ENCODE measurements around the gene RNASEH2A.
A peak's percentile ranks its signal among the peaks of the same experiment; 100 is the strongest.

Gene RNASEH2A

DNA sequence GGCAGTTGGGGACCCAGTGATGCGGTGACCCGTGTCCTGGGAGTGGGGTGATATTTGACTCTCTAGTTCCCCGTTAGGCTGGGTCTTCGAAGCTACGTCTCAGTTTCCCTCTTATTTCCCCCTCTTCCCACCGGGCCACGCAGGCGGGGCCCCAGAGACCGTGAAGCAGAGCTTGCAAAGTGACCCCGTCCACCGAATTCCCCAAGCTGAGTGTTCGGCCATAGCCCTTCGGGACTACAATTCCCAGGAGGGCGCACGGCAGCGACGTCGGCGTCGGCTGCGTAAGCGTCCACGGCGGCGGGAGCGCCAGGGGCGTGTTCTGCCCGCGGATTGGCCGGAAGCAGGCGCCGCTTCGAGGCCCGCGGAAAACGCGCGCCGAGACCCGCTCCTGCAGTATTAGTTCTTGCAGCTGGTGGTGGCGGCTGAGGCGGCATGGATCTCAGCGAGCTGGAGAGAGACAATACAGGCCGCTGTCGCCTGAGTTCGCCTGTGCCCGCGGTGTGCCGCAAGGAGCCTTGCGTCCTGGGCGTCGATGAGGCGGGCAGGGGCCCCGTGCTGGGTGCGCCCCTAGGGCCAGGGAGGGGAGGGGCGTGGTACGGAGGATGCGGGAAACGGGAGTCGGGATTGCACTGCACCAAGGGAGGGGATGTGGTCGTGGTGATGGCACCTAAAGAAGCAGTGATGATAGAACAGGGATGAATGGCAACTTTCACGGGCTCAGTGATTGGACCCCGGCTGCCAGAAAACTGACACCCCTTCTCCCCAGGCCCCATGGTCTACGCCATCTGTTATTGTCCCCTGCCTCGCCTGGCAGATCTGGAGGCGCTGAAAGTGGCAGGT is at the start of gene RNASEH2A:
Gene RNASEH2A, plus strand, starts transcription at position 343 of the 840 bp plus-strand sequence. Its CDS starts 90 bp downstream, at position 433.
- peak; percentile 69 to 81 for DNase-seq (ENCODE audit: low read depth in 1 of 2, low spot score in 1 of 2)

DNA sequence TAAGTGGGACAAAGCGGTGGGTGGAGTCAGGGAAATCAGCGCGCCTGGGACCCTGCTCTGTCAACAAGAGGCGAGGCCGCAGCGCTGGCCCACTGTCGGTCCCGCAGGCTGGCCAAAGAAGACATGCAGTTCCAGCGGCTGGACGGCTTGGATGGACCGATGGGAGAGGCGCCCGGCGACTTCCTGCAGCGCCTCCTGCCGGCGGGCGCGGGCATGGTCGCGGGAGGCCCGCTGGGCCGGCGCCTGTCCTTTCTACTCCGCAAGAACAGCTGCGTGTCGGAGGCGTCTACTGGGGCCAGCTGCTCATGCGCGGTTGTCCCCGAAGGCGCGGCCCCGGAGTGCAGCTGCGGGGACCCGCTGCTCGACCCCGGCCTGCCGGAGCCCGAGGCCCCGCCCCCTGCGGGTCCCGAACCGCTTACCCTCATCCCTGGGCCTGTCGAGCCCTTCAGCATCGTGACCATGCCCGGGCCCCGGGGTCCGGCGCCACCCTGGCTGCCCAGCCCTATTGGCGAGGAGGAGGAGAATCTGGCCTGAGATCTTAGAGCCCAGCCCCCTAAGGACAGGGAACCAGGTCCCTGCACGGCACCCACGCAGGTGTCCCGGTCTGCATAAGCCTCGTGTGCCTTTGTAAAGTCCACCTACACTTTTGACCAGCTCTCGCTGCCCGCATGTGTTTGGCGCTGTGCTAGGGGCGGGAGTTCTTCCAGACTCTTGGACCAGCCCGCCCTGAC is 48.7 kb upstream of the RNASEH2A start:
- DNase-seq (ENCODE audit: low read depth in 1 of 2, low spot score in 1 of 2): peak; percentile 35 to 53

- DNase-seq (ENCODE audit: low read depth in 1 of 2, low spot score in 1 of 2): no peak
Measured at GRCh38 chr19:12759686-12760085, 46.7 kb upstream of the RNASEH2A start.

GRCh38 chr19:12763100-12763499 is 43.3 kb upstream of the RNASEH2A start:
- DNase-seq (ENCODE audit: low read depth in 1 of 2, low spot score in 1 of 2): no peak

DNA sequence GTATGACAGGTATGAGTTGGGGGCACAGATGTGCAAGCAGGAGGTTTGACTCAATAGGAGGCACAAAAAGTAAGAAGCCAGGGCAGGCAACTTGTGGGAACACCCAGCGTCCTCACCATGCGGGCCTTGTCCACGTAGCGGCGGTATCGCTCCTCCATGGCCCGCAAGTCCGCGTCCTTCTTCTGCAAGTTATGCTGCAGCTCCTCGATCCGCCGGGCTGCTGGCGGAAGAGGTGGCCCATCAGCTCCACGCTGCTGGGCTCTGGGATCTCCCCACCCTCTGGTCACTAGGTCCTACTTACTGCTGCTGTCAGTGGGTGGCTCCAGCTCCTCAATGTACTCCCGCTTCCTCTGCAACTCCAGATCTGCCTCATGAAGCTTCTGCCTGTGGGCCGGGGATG is 41.7 kb upstream of the RNASEH2A start:
- no peak for DNase-seq (ENCODE audit: low read depth in 1 of 2, low spot score in 1 of 2)

GRCh38 chr19:12766051-12766521 is 40.3 kb upstream of the RNASEH2A start:
- DNase-seq (ENCODE audit: low read depth in 1 of 2, low spot score in 1 of 2): peak in 1 of 2 donors; percentile 72

- DNase-seq (ENCODE audit: low read depth in 1 of 2, low spot score in 1 of 2): no peak
Measured at GRCh38 chr19:12767150-12767549, 39.2 kb upstream of the RNASEH2A start.

DNA sequence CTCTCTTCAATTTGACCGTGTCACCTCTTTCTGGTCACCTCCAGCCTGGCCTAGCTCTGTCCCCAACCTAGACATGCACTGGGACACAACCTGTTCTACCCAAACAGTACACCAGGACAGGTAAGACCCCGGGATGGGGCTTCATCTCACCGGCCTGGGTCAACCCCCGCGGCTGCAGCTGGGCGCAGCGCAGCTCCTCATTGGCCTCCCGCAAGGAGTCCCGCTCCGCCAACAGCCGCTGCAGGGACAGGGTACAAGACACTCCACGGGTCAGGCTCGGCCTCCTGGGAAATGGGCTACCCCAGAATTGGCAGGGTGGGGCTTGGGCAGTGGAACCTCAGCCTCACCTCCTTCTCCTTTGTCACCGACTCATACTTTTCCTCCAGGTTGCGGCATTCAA is 38.7 kb upstream of the RNASEH2A start:
- no peak for DNase-seq (ENCODE audit: low read depth in 1 of 2, low spot score in 1 of 2)

DNA sequence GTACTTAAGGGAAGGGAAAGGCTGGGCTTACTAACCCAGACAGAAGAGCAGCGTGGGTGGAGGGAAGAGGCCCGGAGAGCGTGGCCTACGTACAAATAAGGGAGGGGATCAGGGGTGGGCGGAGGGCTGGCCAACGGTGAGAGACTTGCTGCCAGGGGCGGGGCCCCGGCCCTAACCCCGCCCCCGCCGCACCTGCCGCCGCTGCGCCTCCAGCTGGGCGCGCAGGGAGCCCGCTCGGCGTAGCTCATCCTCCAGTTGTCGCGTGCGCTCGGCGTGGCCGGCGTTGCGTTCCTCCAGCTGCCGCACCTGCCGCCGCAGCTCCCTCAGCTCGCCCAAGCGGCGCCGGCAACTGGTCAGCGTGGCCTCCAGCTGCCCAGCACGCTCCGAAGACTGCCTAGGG is 36.7 kb upstream of the RNASEH2A start:
- peak in 1 of 2 donors; percentile 57 for DNase-seq (ENCODE audit: low read depth in 1 of 2, low spot score in 1 of 2)

DNA sequence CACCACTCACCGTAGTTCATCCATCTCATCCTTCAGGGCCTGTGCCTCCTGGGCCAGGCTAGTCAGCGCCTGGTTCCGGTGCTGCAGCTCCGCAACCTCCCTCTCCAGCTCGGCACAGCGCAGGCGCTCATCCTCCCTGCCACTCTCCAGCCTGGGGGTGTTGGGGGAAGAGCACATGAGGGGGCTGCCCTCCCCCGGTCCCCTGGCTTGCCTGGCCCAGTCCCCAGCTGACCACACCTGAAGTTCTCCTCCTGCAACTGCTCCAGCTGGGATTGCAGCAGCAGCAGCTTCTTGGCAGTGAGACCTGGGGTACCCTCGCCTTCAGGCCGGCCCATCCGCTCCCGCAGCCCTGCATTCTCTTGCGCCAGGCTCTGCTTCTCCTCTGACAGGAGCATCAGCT is 35.5 kb upstream of the RNASEH2A start:
- DNase-seq (ENCODE audit: low read depth in 1 of 2, low spot score in 1 of 2): no peak

DNA sequence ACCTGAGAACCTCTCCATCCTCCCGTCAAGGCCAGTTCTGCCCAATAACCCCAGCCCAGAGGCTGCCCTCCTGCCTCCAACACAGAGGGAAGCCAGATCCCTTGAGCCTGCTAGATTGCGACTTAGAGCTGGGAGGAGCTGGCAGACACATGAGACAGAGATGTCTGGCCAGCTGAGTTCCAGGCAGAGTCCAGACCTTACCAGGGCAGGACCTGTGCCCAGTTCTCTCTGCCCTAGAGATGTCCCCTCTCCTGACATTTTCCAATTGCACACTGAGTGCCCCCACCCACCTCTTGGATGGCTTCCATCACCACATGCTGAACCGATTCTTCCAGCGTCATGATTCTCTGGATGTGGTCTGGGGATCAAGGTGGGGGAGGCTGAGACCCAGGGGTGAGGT is 34.1 kb upstream of the RNASEH2A start:
- no peak for DNase-seq (ENCODE audit: low read depth in 1 of 2, low spot score in 1 of 2)

DNA sequence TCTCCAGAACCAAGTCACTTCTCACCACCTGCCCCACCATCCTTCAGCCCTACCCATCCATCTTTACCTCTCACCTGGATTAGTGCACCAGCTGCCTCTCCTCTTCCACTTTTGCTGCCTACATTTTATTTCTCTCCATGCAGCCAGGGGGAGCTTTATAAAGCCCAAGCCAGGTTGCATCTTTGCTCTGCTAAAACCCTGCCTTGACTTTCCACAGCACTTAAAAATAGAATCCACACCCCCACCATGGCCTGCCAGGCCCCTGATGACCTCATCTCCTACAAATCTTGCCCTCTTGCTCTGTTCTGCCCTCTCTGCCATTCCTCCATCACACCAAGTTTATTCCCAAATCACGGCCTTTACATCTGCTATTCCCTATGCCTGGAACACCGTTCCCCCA is 32.8 kb upstream of the RNASEH2A start:
- DNase-seq (ENCODE audit: low read depth in 1 of 2, low spot score in 1 of 2): no peak

GRCh38 chr19:12774588-12775555 is 31.5 kb upstream of the RNASEH2A start, which contains the start of gene HOOK2:
HOOK2 (minus strand) TSS chr19:12775552; CDS start chr19:12775449, 103 bp downstream.
- DNase-seq (ENCODE audit: low read depth in 1 of 2, low spot score in 1 of 2): no peak

DNA sequence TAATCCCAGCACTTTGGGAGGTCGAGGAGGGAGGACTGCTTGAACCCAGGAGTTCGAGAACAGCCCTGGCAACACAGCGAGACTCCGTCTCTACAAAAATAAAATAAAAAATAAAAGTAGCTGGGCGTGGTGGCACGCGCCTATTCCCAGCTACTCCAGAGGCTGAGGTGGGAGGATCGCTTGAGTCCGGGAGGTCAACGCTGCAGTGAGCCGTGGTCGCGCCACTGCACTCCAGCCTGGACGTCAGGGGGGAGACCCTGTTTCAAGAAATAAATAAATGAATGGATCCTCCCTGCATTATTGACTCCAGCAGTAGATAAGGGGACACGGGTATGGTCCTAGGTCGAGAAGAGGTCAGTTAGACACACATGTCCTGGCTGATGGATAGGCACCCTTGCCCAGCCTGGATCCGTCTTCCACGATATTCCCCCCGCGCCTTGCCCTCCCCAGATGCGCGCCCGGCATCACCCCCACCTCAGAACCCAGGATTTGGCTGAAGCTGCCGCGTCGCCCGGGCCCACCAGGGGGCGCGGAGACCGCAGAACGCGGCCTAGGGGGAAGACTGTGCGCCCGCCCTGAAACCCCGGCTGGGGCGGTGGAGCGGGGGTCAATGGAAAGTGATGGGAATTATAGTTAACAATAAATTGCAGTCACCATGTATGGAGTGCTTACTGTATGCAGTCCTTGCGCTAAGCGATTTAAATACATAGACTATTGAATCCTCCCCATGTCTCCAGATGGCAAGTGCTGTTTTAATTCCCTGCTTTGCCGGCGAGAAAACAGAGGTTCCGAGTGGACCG is 29.0 kb upstream of the RNASEH2A start:
- DNase-seq (ENCODE audit: low read depth in 1 of 2, low spot score in 1 of 2): peak; percentile 66 to 75

DNA sequence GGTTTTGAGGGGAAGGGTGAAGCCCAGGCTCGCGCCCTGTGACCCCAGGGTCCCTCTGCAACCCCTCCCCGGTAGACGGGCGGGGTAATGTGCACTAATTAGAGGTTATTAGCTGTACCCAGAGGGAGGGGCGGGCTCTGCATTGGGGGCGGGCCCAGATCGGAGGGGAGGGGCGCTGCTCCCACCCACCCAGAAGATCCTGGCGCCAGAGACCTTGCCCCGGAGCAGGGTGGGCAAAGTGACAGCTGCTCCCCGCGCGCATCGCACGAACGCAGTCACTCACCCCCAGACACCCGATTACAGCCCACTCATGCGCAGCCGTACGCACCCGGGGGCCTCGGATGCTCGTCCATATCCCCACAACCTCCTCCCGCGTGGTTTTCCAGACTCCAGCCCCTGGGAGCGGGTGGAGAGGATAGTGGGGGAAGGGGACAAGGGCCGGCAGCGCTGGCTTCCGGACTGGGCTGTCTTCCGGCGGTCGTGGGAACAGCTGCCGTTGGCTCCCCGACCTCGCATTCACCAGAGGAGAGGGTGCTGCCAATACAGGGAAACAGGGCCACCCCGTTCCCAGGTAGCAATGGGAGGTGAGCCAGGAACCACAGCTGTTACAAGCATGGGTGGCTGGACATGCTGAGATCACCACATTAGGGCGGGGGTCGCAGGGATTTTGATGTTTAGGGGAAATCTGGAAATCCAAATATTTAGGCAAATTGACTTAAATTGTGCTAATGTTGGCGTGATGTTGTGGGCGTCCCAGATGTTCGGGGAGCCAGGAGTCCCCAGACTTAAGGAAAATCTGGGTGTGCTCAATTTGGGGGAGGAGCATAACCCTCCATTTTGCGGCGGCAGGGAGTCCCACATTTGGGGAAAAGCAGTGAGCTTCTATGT is 28.1 kb upstream of the RNASEH2A start:
- DNase-seq (ENCODE audit: low read depth in 1 of 2, low spot score in 1 of 2): no peak

GRCh38 chr19:12778905-12779161 is 27.6 kb upstream of the RNASEH2A start:
- DNase-seq (ENCODE audit: low read depth in 1 of 2, low spot score in 1 of 2): no peak

DNA sequence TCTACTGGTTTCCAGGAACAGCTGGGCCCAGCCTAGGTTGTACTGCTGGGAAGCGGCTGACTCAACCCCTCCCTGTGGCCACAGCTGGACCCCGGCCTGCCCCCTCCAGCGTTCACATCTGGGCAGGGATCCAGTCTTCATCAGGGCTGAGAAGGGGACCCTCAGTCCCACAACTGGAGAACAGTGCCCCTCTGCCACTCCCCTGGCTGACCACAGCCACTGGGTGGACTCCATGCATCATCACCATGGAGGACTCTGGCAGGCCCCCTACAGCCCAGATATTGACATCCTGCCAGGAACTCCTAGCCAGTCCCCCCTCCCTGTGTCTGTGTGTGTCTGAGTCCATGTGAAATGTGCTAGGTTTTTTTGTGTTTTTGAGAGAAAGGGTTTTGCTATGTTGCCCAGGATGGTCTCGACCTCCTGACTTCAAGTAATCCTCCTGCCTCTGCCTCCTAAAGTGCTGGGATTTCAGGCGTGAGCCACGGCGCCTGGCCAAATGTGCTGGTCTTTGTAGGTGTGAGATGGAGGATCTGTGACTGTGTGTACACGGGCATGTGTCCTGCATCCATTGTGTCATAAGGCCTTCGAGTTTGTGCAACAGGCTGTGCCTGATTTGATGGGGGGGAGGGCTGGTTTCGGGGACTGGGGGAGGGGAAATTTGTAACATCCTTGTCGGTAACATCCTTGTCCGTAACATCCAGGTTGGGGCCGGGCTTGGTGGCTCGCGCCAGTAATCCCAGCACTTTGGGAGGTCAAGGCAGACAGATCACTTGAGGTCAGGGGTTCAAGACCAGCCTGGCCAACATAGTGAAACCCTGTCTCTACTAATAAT is 27.0 kb upstream of the RNASEH2A start:
- no peak for DNase-seq (ENCODE audit: low read depth in 1 of 2, low spot score in 1 of 2)

DNA sequence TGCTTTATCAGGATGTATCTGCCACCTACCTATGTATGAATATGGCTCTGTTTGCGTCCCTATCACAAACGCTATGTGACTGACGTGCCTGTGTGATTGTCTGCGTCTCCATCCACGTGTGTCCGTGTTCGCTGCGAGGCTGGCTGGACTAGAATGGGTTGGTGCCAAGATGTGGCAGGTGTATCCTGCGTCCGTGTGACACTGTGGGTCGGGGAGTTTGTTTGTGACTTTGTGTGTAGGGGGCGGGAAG is 24.3 kb upstream of the RNASEH2A start:
- no peak for DNase-seq (ENCODE audit: low read depth in 1 of 2, low spot score in 1 of 2)
